Adrenal gland (tissue), 12 donors: Measurements from ENCODE around the gene GALNT18. TPM values are rescaled to one million over a fixed set of nuclear protein-coding genes. Genes with fewer than 3 reads are reported as not detected.

Experiments used
- DNase-seq, 7 donors: peaks; one replicate each; pipeline ENCODE4 v3.0.0-alpha.2; 2019 to 2020
- H3K27ac ChIP-seq, 5 donors: fragments of 200-600 bp; sonication (generic) in 4 of 5; 1 replicate in 3 of 5; 2 replicates in 2 of 5; pipeline versions ENCODE4 v1.5.1 to v1.8.0; 2016 to 2020; ENCODE audit warnings: mild to moderate bottlenecking in 1 of 5
- H3K27me3 ChIP-seq: fragments of 200-600 bp; 2 replicates; pipeline ENCODE4 v1.8.0; 2021
- H3K36me3 ChIP-seq, 2 donors: fragments of 200-600 bp; replicated peaks in 1 of 2; 1 replicate in 1 of 2; 2 replicates in 1 of 2; pipeline versions ENCODE4 v1.5.1 to v1.8.0; 2018 to 2022
- H3K4me1 ChIP-seq, 2 donors: fragments of 200-600 bp; replicated peaks in 1 of 2; 1 replicate in 1 of 2; 2 replicates in 1 of 2; pipeline versions ENCODE4 v1.5.1 to v1.8.0; 2018 to 2021
- H3K4me3 ChIP-seq, 4 donors: fragments of 200-600 bp; sonication (generic) in 3 of 4; one replicate each; pipeline ENCODE4 v1.5.1; 2016 to 2018
- H3K9me3 ChIP-seq, 3 donors: fragments of 200-600 bp; sonication (generic) in 1 of 3; replicated peaks in 1 of 3; 1 replicate in 2 of 3; 2 replicates in 1 of 3; pipeline versions ENCODE4 v1.5.1 to v1.8.0; 2016 to 2021
- CTCF ChIP-seq, 6 experiments: fragments of 450-650 bp in 4 of 6; fragments of 200-600 bp in 2 of 6; sonication (generic) in 1 of 6; IDR thresholded peaks; 1 replicate in 5 of 6; 2 replicates in 1 of 6; pipeline versions ENCODE4 v1.5.1 to v1.8.0; 2016 to 2021; ENCODE audit warnings: antibody characterized with exemption in 6 of 6, mild to moderate bottlenecking in 2 of 6, moderate library complexity in 1 of 6
- POLR2A ChIP-seq, 2 donors: fragments of 450-650 bp; IDR thresholded peaks; one replicate each; pipeline ENCODE4 v1.6.1; 2017; ENCODE audit warnings: antibody characterized with exemption in 2 of 2, mild to moderate bottlenecking in 2 of 2, moderate library complexity in 1 of 2
- WGBS, 4 donors: extraction: QIAGEN DNeasy Blood & Tissue Kit in 2 of 4; methylation state at CpG; one replicate each; pipeline versions ENCODE4 v1.1.5 to v1.1.7; 2013 to 2017; 5-methylcytosine and 5-hydroxymethylcytosine counted together
- intact Hi-C, 2 donors: fragments of 100-400 bp; cut with DNase I; formaldehyde crosslinking; loops; one replicate each; pipeline versions ENCODE4 v1.14.1 to v1.15.0; 2022 to 2023
- polyA plus RNA-seq, 3 donors: library from polyadenylated mRNA; stranded (reverse); fragments of 200-250 nt in 2 of 3; fragments of 350-450 nt in 1 of 3; fragmentation: Illumina TruSeq in 1 of 3; extraction: RNeasy Lipid Tissue Mini Kit (QIAGEN cat#74804) in 1 of 3; gene quantifications; one replicate each; pipeline ENCODE4 v1.2.3, GENCODE V29; 2013 to 2014
- total RNA-seq, 9 donors: library from RNA; depleted of rRNA in 4 of 9; stranded (reverse); fragments of >200 nt in 4 of 9; fragments of 120-200 nt in 1 of 9; fragmentation: NEBNext Ultra II Directional in 1 of 9; extraction: Animal tissue kit (Norgen Biotek cat#: 25700) in 1 of 9; gene quantifications; one replicate each; pipeline versions ENCODE4 v1.1.0 to v1.2.4, GENCODE V29; 2013 to 2023
- donor health status: healthy with polysubstance abuse.
- donor health status: Bipolar disorder and iron deficiency.
- donor health status: DM: yes; HTN: yes; CAD: no.
- donor health status: DM: no; HTN: no; CAD: no.
- donor health status: DM: no; HTN: no; CAD: no.
- donor health status: DM: yes; HTN: yes; CAD: no.

The GALNT18 gene
- total and polyA plus RNA-seq, 12 donors, result 1.4 to 15.1 (median 6.4) TPM

GRCh38 chr11:11618973-11619435 is 2.8 kb downstream of the GALNT18 start:
- H3K36me3 ChIP-seq, result no peaks in the 10 kb centered on the region
- 65 to 76% (median 72%) methylated on average over 4 of the region's 4 CpGs for WGBS, 4 donors
- no peak overlapping the region for H3K27ac ChIP-seq
- no peak for DNase-seq
- no peaks in the 10 kb centered on the region for H3K9me3 ChIP-seq
- no peak overlapping the region for H3K4me3 ChIP-seq
- peaks cover 12% of the 10 kb centered on the region for H3K27me3 ChIP-seq
- H3K4me1 ChIP-seq, result peaks cover 11 to 17% of the 10 kb centered on the region in 2 donors
- no peak for TF ChIP-seq CTCF (IDR thresholded peaks at IDR 0.05)
- no peak for TF ChIP-seq POLR2A (IDR thresholded peaks at IDR 0.05)
- intact Hi-C loops, result no loop called here

GRCh38 chr11:11615086-11615485 is 6.7 kb downstream of the GALNT18 start:
- Histone ChIP-seq H3K4me1 (no peaks in the 10 kb centered on the region), H3K36me3 (no peaks in the 10 kb centered on the region), H3K9me3 (no peaks in the 10 kb centered on the region), H3K27ac (no peak overlapping the region), H3K4me3 (no peak overlapping the region), H3K27me3 (peaks cover 8% of the 10 kb centered on the region)
- TF ChIP-seq CTCF (IDR thresholded peaks at IDR 0.05), result no peak
- no peak for TF ChIP-seq POLR2A (IDR thresholded peaks at IDR 0.05)
- intact Hi-C loops, result no loop called here
- WGBS, 4 donors, result 71 to 80% (median 74%) methylated on average over 4 of the region's 4 CpGs
- DNase-seq, result no peak

- Histone ChIP-seq H3K4me1 (no peaks in the 10 kb centered on the region), H3K9me3 (no peaks in the 10 kb centered on the region), H3K36me3 (no peaks in the 10 kb centered on the region), H3K27me3 (no peaks in the 10 kb centered on the region), H3K27ac (no peak overlapping the region), H3K4me3 (no peak overlapping the region)
- DNase-seq, result no peak
- TF ChIP-seq POLR2A (IDR thresholded peaks at IDR 0.05) (no peak), CTCF (IDR thresholded peaks at IDR 0.05) (no peak)
- 89 to 92% (median 91%) methylated on average over 4 of the region's 4 CpGs for WGBS, 4 donors
- intact Hi-C loops, result no loop called here
Measured at GRCh38 chr11:11612439-11612838, 9.4 kb downstream of the GALNT18 start.

- Histone ChIP-seq H3K4me1 (no peaks in the 10 kb centered on the region), H3K9me3 (no peaks in the 10 kb centered on the region), H3K36me3 (no peaks in the 10 kb centered on the region), H3K27me3 (no peaks in the 10 kb centered on the region), H3K4me3 (no peak overlapping the region), H3K27ac (no peak overlapping the region)
- 80 to 90% (median 86%) methylated on average over 4 to 6 of the region's 6 CpGs for WGBS, 4 donors
- DNase-seq, result no peak
- TF ChIP-seq CTCF (IDR thresholded peaks at IDR 0.05), result no peak
- no peak for TF ChIP-seq POLR2A (IDR thresholded peaks at IDR 0.05)
- intact Hi-C loops, result no loop called here
Measured at GRCh38 chr11:11611381-11611780, 10.4 kb downstream of the GALNT18 start.
